T-helper 22 cell (primary cell): ENCODE measurements around the gene PAX8.
"Not testable (repeated sequence)": the region's sequence is repeated elsewhere in the genome, so short reads cannot be mapped to it uniquely, and the experiment has no call there.

Source experiments
- DNase-seq: peaks from one replicate; pipeline ENCODE4 v3.0.0-alpha.2; 2020; ENCODE audit warnings: low read depth

PAX8 gene

GRCh38 chr2:113278742-113279139 lies at the start of gene PAX8:
Gene PAX8 (minus strand): TSS chr2:113278921. CDS start chr2:113278394, 527 bp downstream.
- DNase-seq: no peak

GRCh38 chr2:113328043-113328442 lies 49.3 kb upstream of the PAX8 start:
- no peak for DNase-seq

DNA sequence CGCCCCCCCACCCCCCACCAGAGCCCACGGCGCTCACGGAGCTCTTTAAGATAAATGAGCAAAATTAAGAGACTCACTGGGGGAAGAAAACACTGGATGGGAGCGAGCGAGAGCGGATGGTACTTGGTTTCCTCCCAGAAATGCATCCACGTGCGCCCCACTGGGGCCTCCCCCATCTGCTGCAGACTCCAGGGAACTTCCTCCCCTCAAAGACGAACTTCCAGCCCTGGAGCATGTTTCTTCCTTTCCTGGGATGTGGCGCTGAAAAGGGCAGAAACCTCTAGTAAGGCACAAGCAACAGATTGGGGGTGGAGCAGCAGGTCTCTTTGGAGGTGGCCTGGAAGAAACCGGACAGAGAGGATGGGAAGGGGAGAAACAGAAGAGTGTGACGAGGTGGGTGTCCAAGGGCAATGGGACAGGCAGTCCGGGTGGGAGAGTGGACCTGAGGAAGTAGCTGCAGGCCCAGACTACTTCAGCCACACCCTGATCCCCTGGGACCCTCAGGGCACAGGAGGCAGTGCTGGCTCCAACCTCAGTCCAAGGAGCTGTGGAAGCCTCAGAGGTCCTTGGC lies 46.5 kb upstream of the PAX8 start:
- not testable (repeated sequence) for DNase-seq

DNA sequence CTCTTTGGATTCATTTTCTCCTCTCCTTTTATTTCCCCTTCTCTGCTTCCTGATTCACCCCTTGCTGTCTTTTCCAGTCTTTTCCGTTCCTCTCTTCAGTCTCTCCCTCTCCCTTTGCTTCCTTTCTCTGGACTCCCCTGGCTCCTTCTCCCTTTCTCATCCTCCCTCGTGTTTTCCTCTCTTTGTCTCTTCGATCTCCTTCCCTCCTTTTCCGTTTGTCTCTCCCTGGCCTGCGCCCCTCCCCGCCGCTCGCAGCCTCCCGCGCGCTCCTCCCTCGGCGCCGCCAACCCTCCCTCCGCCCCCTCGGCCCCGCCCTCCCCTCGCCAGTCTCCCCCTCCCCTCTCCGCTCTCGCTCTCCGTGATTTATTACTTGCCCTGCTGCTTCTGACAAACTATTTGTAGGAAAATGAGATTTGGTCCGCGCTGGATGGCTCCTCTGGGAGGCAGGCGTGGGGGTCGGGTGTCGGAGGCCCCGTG lies 46.0 kb upstream of the PAX8 start:
- DNase-seq: peak; percentile 9

DNA sequence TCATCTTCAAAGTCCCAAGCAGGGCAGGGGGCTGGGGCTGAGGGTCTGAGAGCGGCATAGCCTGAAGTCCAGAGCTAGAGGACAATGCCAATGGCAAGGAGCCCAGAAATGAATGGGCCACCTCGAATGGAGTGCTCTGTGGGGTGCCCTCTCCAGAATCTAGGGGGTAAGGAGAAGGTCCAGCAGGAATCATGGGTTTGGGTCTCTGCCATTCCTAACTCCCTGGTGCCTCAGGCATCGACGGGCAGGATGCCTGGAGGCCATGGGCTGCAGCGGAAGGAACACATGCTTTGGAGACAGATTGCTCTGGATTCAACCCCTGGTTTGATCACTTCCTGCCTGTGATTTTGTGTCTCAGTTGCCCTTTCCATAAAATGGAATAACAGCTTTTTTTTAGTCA lies 44.4 kb upstream of the PAX8 start:
- not testable (repeated sequence) for DNase-seq

DNA sequence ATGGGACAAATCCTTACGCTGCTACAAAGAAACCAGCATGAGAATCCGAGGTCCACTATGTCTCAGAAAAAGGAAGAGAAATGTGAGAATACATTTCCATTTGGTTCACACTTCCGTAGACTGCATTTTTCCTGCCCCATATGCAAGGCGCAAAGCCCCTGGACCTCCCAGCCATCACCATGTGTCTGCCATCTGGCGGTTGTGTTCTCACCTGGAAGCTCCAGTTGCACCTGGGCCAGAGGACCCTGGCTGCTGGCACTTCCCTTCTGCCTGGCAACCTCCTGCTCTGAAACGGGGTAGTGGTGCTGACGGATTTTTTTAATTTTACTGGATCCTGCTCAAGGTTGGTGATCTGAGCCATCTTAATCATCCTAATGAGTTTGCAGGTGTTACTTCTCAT lies 41.4 kb upstream of the PAX8 start:
- not testable (repeated sequence) for DNase-seq

- DNase-seq: not testable (repeated sequence)
These were observed 40.2 kb upstream of the PAX8 start for GRCh38 chr2:113318941-113319340.

DNA sequence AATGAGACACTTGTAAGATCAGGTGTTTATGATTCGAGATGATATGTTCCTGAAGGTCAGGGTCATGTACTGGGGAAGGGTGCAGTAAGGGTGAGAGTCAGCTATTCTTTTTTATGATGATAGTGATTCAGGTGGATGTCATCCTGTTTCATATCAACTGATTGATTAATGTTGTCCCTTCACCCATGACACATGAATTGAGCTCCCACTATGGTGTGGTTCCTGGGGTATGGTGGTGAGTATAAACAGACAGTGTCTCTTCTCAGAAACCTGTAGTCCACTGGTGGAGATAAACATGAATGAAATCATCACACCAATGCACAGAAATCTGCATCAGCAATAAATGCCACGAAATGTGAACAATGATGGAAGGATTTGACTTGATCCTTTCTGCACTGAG lies 37.4 kb upstream of the PAX8 start:
- no peak for DNase-seq

DNA sequence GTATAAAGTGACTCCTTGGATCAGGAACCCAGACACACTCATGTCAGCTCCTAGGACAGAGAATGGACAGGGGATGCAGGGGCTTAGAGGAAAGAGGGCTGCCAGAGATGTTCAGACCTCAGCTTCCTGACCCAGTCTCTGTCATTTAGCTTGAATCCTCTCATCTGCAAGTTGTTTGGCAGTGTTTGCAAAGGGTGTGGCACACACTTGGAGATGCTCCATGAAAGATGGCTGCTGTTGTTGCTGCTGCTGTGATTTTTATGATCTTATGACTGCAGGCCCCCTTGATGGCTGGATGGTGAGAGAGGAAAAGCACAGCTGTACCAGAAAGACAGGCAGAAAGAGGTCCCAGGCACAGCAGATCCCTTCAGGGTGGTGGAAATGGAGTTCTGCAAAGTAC lies 35.9 kb upstream of the PAX8 start:
- DNase-seq: not testable (repeated sequence)

DNA sequence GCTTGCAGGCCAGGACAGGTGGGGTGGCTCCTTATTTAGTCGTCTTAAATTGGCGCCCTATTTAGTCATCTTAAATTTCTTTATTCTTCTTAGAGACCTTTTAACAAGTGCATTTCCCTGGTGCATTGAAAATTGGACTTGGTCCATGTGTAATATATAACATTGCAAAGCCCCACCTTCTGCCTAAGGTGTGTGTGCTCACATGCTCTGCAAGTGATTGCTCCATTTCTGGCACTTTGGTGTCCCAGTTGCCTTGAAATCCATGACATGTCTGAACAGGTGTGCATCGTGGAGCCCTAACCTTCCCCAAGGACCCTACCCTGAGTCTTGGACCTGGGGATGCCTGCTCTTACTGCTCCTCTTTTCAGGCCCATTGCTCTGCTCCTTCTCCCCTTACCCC lies 35.5 kb upstream of the PAX8 start:
- DNase-seq: not testable (repeated sequence)

DNA sequence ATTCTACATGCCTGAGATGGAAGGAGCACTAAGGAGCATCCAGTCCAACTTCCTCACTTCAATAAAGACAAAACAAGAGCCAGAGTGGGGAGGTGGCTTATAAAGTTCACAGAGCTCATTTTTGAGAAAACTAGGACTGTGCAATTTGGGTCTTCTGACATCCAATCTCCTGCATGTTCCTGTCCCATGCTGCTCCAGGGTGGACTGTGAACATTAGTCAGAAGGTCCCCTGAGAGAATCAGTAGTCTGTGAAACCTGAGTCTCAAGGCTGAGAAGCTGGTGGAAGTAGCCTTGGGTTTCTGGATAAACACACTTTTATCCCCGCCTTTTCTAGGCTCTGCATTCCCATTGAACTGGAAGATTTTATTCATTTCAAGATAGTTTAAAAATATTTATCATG lies 33.1 kb upstream of the PAX8 start:
- DNase-seq: not testable (repeated sequence)

DNA sequence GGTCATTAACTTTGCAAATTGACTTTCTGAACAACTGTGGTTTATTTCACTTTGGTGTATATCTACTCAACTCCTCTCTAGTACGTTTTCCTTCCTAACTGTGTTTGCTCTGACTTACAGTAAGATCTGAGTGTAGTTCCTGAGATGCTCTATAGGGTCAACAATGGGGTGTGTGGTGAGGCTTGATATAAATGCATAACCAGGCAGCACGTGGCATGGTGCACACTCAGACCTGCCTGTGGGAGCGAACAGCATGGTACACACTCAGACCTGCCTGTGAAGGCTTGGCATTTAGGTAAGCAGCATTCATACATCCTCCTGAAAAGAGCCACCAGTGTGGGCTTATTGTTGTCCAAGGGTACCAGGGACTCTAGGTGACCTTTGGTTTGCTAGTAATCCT lies 32.5 kb upstream of the PAX8 start:
- DNase-seq: not testable (repeated sequence)

GRCh38 chr2:113309655-113310387 lies 31.1 kb upstream of the PAX8 start:
- no peak for DNase-seq

- not testable (repeated sequence) for DNase-seq
These were observed 30.1 kb upstream of the PAX8 start for GRCh38 chr2:113308784-113309183.

DNA sequence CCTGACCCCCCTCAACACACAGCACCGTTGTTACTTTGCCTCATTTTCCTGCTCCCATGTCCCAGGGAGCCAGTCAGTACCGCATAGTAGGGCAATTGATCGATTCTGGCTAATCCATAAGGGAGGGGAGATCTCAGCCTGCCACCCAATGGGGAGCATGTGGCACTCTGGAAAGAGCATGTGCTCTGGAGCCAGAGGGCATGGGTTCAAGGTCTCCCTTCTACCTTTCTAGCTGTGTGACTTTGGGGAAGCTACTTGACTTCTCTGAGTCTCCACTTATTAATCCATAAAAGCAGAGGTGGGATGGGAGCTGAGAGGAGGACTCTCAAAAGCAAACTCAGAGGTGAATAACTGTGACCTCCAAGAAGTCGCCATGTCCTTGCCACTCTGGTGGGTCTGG lies 27.5 kb upstream of the PAX8 start:
- not testable (repeated sequence) for DNase-seq

DNA sequence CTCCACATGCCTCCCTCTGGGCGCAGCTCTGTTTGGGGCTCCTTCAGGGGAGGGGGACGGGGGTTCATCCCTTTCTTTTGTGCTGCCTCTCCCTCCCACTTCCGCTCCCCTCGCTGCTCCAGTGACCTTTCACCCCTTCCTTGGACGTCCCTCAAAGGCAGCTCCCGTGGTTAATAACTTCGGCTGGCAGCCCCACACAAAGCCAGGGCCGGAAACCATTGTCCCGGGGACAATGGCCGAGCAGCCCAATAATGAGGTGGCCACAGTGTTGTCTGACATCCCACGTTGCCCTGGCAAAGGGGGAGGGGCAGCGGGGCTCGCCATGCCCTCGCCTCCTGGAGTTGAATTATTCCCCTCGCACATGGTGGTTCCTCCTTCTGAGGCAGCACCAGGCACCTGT lies 27.0 kb upstream of the PAX8 start:
- DNase-seq: not testable (repeated sequence)

GRCh38 chr2:113305146-113305545 lies 26.4 kb upstream of the PAX8 start:
- DNase-seq: no peak

- no peak for DNase-seq
These were observed 26.0 kb upstream of the PAX8 start for GRCh38 chr2:113304702-113305101.

- DNase-seq: not testable (repeated sequence)
These were observed 23.7 kb upstream of the PAX8 start for GRCh38 chr2:113302216-113302980.

DNA sequence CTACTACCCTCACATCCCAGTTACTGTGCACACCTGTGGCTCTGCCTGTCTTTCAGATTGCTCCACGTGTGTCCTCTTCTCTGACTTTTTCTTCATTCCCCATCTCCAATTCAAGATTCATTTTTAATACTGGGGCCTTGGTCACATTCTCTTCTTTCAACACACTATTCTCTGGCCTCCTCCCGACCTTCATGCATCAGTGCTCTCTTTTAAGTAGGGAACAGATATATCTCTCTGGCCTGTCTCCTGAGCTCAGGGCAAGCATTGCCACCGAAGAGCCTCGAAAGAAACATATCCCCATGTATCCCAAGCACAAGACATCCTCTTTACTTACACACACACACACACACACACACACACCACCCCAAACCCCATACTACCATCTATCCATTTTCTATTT lies 21.6 kb upstream of the PAX8 start:
- no peak for DNase-seq

- no peak for DNase-seq
These were observed 19.5 kb upstream of the PAX8 start for GRCh38 chr2:113298176-113298575.

DNA sequence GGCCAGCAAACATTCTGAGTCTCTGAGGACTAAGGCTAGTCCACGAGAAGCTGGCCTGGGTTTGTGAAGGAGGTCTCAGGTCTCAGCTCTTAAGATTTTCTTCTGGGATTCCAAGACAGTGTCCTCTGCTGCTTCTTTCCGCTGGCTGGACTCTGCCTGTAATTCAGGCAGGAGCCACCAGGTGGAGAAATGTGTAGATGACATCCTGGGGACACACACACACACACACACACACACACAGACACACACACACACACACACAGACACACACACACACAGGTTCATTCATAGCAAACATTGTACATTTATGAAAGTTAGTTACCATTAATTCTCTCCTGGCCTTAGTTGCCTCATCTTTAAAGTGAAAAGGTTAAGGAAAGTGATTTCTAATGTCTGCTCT lies 18.9 kb upstream of the PAX8 start:
- DNase-seq: not testable (repeated sequence)

DNA sequence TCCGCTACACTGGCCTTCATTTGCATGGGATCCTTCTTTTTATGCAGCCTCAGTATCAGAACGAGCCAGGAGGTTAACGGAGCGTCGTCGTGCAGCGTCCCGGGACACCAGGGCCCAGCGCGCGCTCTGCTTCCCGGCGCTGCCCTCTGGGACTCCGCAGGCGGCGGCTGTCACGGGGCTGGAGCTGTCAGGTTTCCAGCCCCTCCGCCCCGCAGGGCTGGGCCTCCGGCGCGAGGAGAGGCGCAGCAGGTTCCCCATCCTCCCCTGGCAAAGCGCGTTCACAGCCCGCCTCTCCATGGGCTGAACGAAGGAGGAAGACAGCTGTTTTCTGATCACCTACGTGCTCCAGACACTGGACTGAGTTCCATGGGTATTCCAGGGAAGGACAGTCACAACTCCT lies 12.5 kb upstream of the PAX8 start:
- DNase-seq: no peak
